ENCODE measurements around the gene SYT10.
"Not testable (repeated sequence)": the region's sequence is repeated elsewhere in the genome, so short reads cannot be mapped to it uniquely, and the experiment has no call there.

Gene SYT10

DNA sequence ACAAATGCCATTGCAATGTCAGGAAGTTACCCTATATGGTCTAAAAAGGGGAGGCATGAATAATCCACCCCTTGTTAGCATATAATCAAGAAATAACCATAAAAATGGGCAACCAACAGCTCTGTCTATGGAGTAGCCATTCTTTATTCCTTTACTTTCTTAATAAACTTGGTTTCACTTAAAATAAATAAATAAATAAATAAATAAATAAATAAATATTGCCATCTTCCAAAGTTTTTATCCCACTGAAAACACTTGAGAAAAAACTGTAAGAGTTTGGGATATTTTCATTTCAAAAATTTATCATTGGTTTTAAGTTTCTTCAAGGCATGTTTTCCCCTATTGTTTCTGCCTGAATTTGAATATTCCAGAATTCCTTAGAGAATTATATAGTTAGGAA lies 89.8 kb downstream of the SYT10 start:
- no peak for DNase-seq (ENCODE audit: low spot score)

DNA sequence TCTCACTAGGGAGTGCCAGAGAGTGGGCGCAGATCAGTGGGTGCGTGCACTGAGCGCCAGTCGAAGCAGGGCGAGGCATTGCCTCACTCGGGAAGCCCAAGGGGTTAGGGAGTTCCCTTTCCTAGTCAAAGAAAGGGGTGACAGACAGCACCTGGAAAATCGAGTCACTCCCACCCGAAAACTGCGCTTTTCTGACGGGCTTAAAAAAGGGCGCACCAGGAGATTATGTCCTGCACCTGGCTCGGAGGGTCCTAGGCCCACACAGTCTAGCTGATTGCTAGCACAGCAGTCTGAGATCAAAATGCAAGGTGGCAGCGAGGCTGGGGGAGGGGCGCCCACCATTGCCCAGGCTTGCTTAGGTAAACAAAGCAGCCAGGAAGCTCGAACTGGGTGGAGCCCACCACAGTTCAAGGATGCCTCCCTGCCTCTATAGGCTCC lies 107.6 kb downstream of the SYT10 start:
- not testable (repeated sequence) for DNase-seq (ENCODE audit: low spot score)

DNA sequence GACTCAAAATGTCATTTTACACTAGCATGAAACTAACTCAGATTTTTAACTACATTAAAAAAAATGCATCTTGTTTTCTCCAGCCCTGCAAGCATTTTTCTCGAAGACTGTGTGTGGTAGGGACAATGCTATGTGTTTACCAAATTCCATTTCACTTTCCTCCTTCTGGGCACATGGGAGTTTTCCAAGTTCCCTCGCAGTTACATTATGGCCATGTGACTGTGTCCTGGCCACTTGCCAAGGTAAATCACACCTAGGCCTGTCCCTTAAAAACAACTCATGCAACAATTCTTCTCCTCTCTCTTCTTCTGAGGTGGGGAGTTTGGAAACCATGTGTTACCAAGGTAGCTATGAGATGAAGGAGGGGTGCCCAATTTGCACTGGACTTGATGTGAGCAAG lies 108.7 kb downstream of the SYT10 start:
- DNase-seq (ENCODE audit: low spot score): no peak
